Body of pancreas (tissue), 4 donors: ENCODE results near the gene SLC10A6. TPM values are rescaled to one million over a fixed set of nuclear protein-coding genes. Genes with fewer than 3 reads are reported as not detected.
"Not testable (repeated sequence)": the region's sequence is repeated elsewhere in the genome, so short reads cannot be mapped to it uniquely, and the experiment has no call there.

Source experiments
- ATAC-seq: fragments of 150-250 bp; one replicate; pipeline ENCODE4 v1.9.1; 2016
- DNase-seq, 4 donors: peaks; one replicate each; pipeline ENCODE4 v3.0.0-alpha.2; 2019
- H3K27ac ChIP-seq, 4 donors: fragments of 200-600 bp; sonication (generic); 1 replicate in 3 of 4; 2 replicates in 1 of 4; pipeline versions ENCODE4 v1.5.1 to v1.6.1; 2016 to 2019; ENCODE audit warnings: mild to moderate bottlenecking in 1 of 4, mixed read lengths in 1 of 4, moderate library complexity in 1 of 4
- H3K27me3 ChIP-seq, 2 donors: fragments of 200-600 bp; sonication (generic); one replicate each; pipeline ENCODE4 v1.6.0; 2016; ENCODE audit warnings: mild to moderate bottlenecking in 1 of 2
- H3K36me3 ChIP-seq, 2 donors: fragments of 200-600 bp; sonication (generic); replicated peaks in 1 of 2; 2 replicates each; pipeline ENCODE4 v1.5.1; 2016; ENCODE audit warnings: low read depth in 2 of 2; ENCODE audit not compliant: insufficient read depth in 1 of 2
- H3K4me1 ChIP-seq: fragments of 200-600 bp; sonication (generic); one replicate; pipeline ENCODE4 v1.6.0; 2016
- H3K4me3 ChIP-seq, 2 donors: fragments of 200-600 bp; sonication (generic); 1 replicate in 1 of 2; 2 replicates in 1 of 2; pipeline ENCODE4 v1.5.1; 2016 to 2019
- H3K9me3 ChIP-seq, 3 donors: fragments of 200-600 bp; sonication (generic); 1 replicate in 2 of 3; 2 replicates in 1 of 3; pipeline ENCODE4 v1.5.1; 2016
- CTCF ChIP-seq, 7 experiments: fragments of 450-650 bp in 4 of 7; fragments of 200-600 bp in 3 of 7; sonication (generic) in 3 of 7; IDR thresholded peaks; one replicate each; pipeline ENCODE4 v1.5.1; 2016 to 2019; ENCODE audit warnings: antibody characterized with exemption in 7 of 7
- POLR2A ChIP-seq, 3 donors: fragments of 450-650 bp; IDR thresholded peaks; one replicate each; pipeline ENCODE4 v1.6.1; 2016; ENCODE audit warnings: antibody characterized with exemption in 3 of 3, mild to moderate bottlenecking in 2 of 3
- whole genome bisulfite sequencing, 2 donors: methylation state at CpG; one replicate each; pipeline ENCODE4 v1.1.5; 2017; 5-methylcytosine and 5-hydroxymethylcytosine counted together
- intact Hi-C: fragments of 100-400 bp; cut with DNase I; formaldehyde crosslinking; loops from one replicate; pipeline ENCODE4 v1.15.1; 2023
- total RNA-seq, 2 donors: library from RNA; depleted of rRNA; stranded (reverse); fragments of >200 nt; gene quantifications; one replicate each; pipeline ENCODE4 v1.1.0, GENCODE V29; 2016

Gene SLC10A6
- total RNA-seq, 2 donors from 2014 or later: 0.66 to 2.3 TPM

- peak overlapping the region in 3 of 4 donors; percentile 88 to 93 (median 89) for H3K27ac ChIP-seq
- WGBS, 2 donors: 69 to 72% methylated on average over 7 of the region's 7 CpGs
These were observed 41.6 kb upstream of the SLC10A6 start for GRCh38 chr4:86890790-86891189.

GRCh38 chr4:86879641-86880040, 30.5 kb upstream of the SLC10A6 start:
- WGBS, 2 donors: 57 to 63% methylated on average over 1 of the region's 1 CpG
- DNase-seq (no peak), ATAC-seq (no peak)
- peaks cover 0 to 10% (median 0%) of the 10 kb centered on the region in 3 donors for H3K9me3 ChIP-seq
- TF ChIP-seq CTCF (IDR thresholded peaks at IDR 0.05) (no peak), POLR2A (IDR thresholded peaks at IDR 0.05) (no peak)
- no peaks in the 10 kb centered on the region for H3K4me1 ChIP-seq
- intact Hi-C loops: no loop called here
- H3K36me3 ChIP-seq: no peaks in the 10 kb centered on the region
- H3K4me3 ChIP-seq: no peak overlapping the region
- H3K27ac ChIP-seq: no peak overlapping the region
- no peaks in the 10 kb centered on the region for H3K27me3 ChIP-seq

More at GRCh38 chr4:86890790-86891189, 41.6 kb upstream of the SLC10A6 start:
- TF ChIP-seq POLR2A (IDR thresholded peaks at IDR 0.05) (no peak), CTCF (IDR thresholded peaks at IDR 0.05) (no peak)
- intact Hi-C loops: no loop called here
- no peaks in the 10 kb centered on the region for H3K36me3 ChIP-seq
- ATAC-seq: no peak
- H3K4me1 ChIP-seq: peaks cover 13% of the 10 kb centered on the region
- DNase-seq: no peak
- H3K4me3 ChIP-seq: no peak overlapping the region
- H3K27me3 ChIP-seq: no peaks in the 10 kb centered on the region
- no peaks in the 10 kb centered on the region for H3K9me3 ChIP-seq

GRCh38 chr4:86878640-86879039, 29.5 kb upstream of the SLC10A6 start:
- Histone ChIP-seq H3K4me1 (no peaks in the 10 kb centered on the region), H3K27ac (no peak overlapping the region), H3K9me3 (peaks cover 0 to 10% (median 0%) of the 10 kb centered on the region in 3 donors), H3K4me3 (no peak overlapping the region), H3K36me3 (no peaks in the 10 kb centered on the region), H3K27me3 (no peaks in the 10 kb centered on the region)
- no peak for TF ChIP-seq POLR2A (IDR thresholded peaks at IDR 0.05)
- ATAC-seq (no peak), DNase-seq (no peak)
- 81 to 86% methylated on average over 2 of the region's 2 CpGs for WGBS, 2 donors
- intact Hi-C loops: no loop called here

- intact Hi-C loops: no loop called here
- Histone ChIP-seq H3K36me3 (no peaks in the 10 kb centered on the region), H3K4me1 (no peaks in the 10 kb centered on the region), H3K9me3 (peaks cover 0 to 10% (median 0%) of the 10 kb centered on the region in 3 donors), H3K27me3 (no peaks in the 10 kb centered on the region), H3K4me3 (no peak overlapping the region), H3K27ac (no peak overlapping the region)
- TF ChIP-seq CTCF (IDR thresholded peaks at IDR 0.05): no peak
- TF ChIP-seq POLR2A (IDR thresholded peaks at IDR 0.05): no peak
- DNase-seq (no peak), ATAC-seq (no peak)
- WGBS, 2 donors: 91 to 98% methylated on average over 4 of the region's 4 CpGs
These were observed 27.9 kb upstream of the SLC10A6 start for GRCh38 chr4:86876894-86877685.

- H3K27ac ChIP-seq, H3K36me3 ChIP-seq, intact Hi-C loops, H3K4me1 ChIP-seq, H3K4me3 ChIP-seq, DNase-seq, ATAC-seq, H3K27me3 ChIP-seq: not testable (repeated sequence)
- peaks cover 0 to 10% (median 0%) of the 10 kb centered on the region in 3 donors for H3K9me3 ChIP-seq
- 84 to 96% methylated on average over 4 of the region's 4 CpGs for WGBS, 2 donors
These were observed 26.3 kb upstream of the SLC10A6 start for GRCh38 chr4:86875436-86875835.

GRCh38 chr4:86872135-86872534, 23.0 kb upstream of the SLC10A6 start:
- no peak for TF ChIP-seq CTCF (IDR thresholded peaks at IDR 0.05)
- no peak for TF ChIP-seq POLR2A (IDR thresholded peaks at IDR 0.05)
- Histone ChIP-seq H3K27ac (no peak overlapping the region), H3K36me3 (no peaks in the 10 kb centered on the region), H3K4me3 (no peak overlapping the region), H3K4me1 (no peaks in the 10 kb centered on the region), H3K9me3 (no peaks in the 10 kb centered on the region), H3K27me3 (no peaks in the 10 kb centered on the region)
- DNase-seq (no peak), ATAC-seq (no peak)
- intact Hi-C loops: no loop called here
- WGBS, 2 donors: 53 to 68% methylated on average over 4 of the region's 4 CpGs
